H1 (cell line): Measurements from ENCODE around the gene PITPNM1. TPM values are rescaled to one million over a fixed set of nuclear protein-coding genes. Genes with fewer than 3 reads are reported as not detected.

Experiments used
- BACH1 ChIP-seq: IDR thresholded peaks from 2 replicates; pipeline ENCODE4 v1.6.1; 2012; ENCODE audit warnings: low read length, improper control_type of control experiment
- BCL11A ChIP-seq, 2 experiments: IDR thresholded peaks; one replicate each; pipeline ENCODE4 v1.6.1; 2011; ENCODE audit warnings: low read depth in 2 of 2, low read length in 2 of 2, mild to moderate bottlenecking in 2 of 2
- CBX5 ChIP-seq: fragments of 300-800, 300-1000 bp; sonication (generic); IDR thresholded peaks from 2 replicates; pipeline ENCODE4 v1.7.1; 2016; ENCODE audit warnings: antibody characterized with exemption, low read length, low read depth
- CBX8 ChIP-seq: fragments of 300-800, 300-1000 bp; sonication (generic); IDR thresholded peaks from 2 replicates; pipeline ENCODE4 v1.7.1; 2016; ENCODE audit warnings: low read depth, low read length, borderline replicate concordance
- EP300 ChIP-seq, 2 experiments: IDR thresholded peaks; 1 replicate in 1 of 2; 2 replicates in 1 of 2; pipeline ENCODE4 v1.6.1; 2011 to 2012; ENCODE audit warnings: low read depth in 2 of 2, low read length in 2 of 2, mild to moderate bottlenecking in 2 of 2, borderline replicate concordance in 1 of 2, inconsistent platforms in 1 of 2, moderate library complexity in 1 of 2
- FOSL1 ChIP-seq: IDR thresholded peaks from 2 replicates; pipeline ENCODE4 v1.6.1; 2011; ENCODE audit warnings: mild to moderate bottlenecking, low read depth, low read length, moderate library complexity; ENCODE audit not compliant: insufficient read depth
- GABPA ChIP-seq: IDR thresholded peaks from 2 replicates; pipeline ENCODE4 v1.6.1; 2011; ENCODE audit warnings: mild to moderate bottlenecking, low read length, moderate library complexity, borderline replicate concordance; ENCODE audit not compliant: insufficient read depth
- JUND ChIP-seq: IDR thresholded peaks from 2 replicates; pipeline ENCODE4 v1.6.1; 2011; ENCODE audit warnings: mild to moderate bottlenecking, improper control_type of control experiment, low read length
- KDM4A ChIP-seq: IDR thresholded peaks from one replicate; pipeline ENCODE4 v1.7.1; 2012; ENCODE audit warnings: low read depth, mild to moderate bottlenecking, moderate library complexity, low read length, inconsistent platforms; ENCODE audit not compliant: severe bottlenecking
- NANOG ChIP-seq: IDR thresholded peaks from 2 replicates; pipeline ENCODE4 v1.6.1; 2011; ENCODE audit warnings: low read length, low read depth, mild to moderate bottlenecking, inconsistent platforms; ENCODE audit not compliant: insufficient read depth, poor library complexity, severe bottlenecking
- PHF8 ChIP-seq: fragments of 200-600 bp; sonication (generic); conservative IDR thresholded peaks from 2 replicates; pipeline ENCODE4 v1.7.1; 2012; ENCODE audit warnings: low read depth, mild to moderate bottlenecking, inconsistent platforms, low read length, moderate library complexity
- POU5F1 ChIP-seq: IDR thresholded peaks from 2 replicates; pipeline ENCODE4 v1.6.1; 2011; ENCODE audit warnings: low read depth, mild to moderate bottlenecking, low read length, moderate library complexity
- RFX5 ChIP-seq: IDR thresholded peaks from 2 replicates; pipeline ENCODE4 v1.6.1; 2011; ENCODE audit warnings: low read depth, low read length, improper control_type of control experiment, borderline replicate concordance
- RNF2 ChIP-seq: fragments of 200-900, 300-1000 bp; sonication (generic); IDR thresholded peaks from 2 replicates; pipeline ENCODE4 v1.7.1; 2016; ENCODE audit warnings: borderline replicate concordance, low read depth, mild to moderate bottlenecking, antibody characterized with exemption, low read length; ENCODE audit not compliant: poor library complexity, severe bottlenecking; ENCODE audit errors: missing control alignments
- SIX5 ChIP-seq: IDR thresholded peaks from 2 replicates; pipeline ENCODE4 v1.6.1; 2011; ENCODE audit warnings: mild to moderate bottlenecking, low read depth, low read length
- SP1 ChIP-seq: IDR thresholded peaks from 2 replicates; pipeline ENCODE4 v1.6.1; 2011; ENCODE audit warnings: low read depth, low read length
- SUZ12 ChIP-seq: fragments of 200-600 bp; sonication (generic); IDR thresholded peaks from 2 replicates; pipeline ENCODE4 v1.6.1; 2012; ENCODE audit warnings: mild to moderate bottlenecking, inconsistent platforms, low read length, moderate library complexity, mixed read lengths
- TAF7 ChIP-seq: optimal IDR thresholded peaks from 2 replicates; pipeline ENCODE3; 2011; ENCODE audit warnings: low read depth, mild to moderate bottlenecking, inconsistent platforms, low read length, moderate library complexity, borderline replicate concordance
- TBP ChIP-seq: IDR thresholded peaks from 2 replicates; pipeline ENCODE4 v1.6.1; 2011; ENCODE audit warnings: low read depth, low read length, improper control_type of control experiment
- YY1 ChIP-seq: IDR thresholded peaks from 2 replicates; pipeline ENCODE4 v1.6.1; 2011; ENCODE audit warnings: low read depth, mild to moderate bottlenecking, low read length
- ZNF274 ChIP-seq: IDR thresholded peaks from 2 replicates; pipeline ENCODE4 v1.7.0; 2012; ENCODE audit warnings: low read length, borderline replicate concordance; ENCODE audit errors: extremely low read depth
- polyA plus RNA-seq, 7 experiments: library from polyadenylated mRNA; depleted of rRNA in 3 of 7; stranded (reverse) in 5 of 7; unstranded in 2 of 7; fragments of >200 nt in 5 of 7; fragments of 200-250 nt in 2 of 7; gene quantifications; 1 replicate in 5 of 7; 2 replicates in 1 of 7; 4 replicates in 1 of 7; pipeline versions ENCODE4 v1.2.1 to v1.2.3, GENCODE V29; 2011 to 2013; ENCODE audit warnings: missing spikeins in 2 of 7, mixed read lengths in 2 of 7
- total RNA-seq: library from RNA; stranded (reverse); fragmentation: NEBNext Ultra II Directional; extraction: Animal tissue kit (Norgen Biotek cat#: 25700); gene quantifications from 2 replicates; pipeline ENCODE4 v1.2.1, GENCODE V29; 2021
- TF ChIP-seq, protein P1 (sequence below): IDR thresholded peaks from 2 replicates; pipeline ENCODE4 v1.6.1; 2011; ENCODE audit warnings: low read depth, mild to moderate bottlenecking, low read length; ENCODE audit not compliant: insufficient read depth
- TF ChIP-seq, protein P2 (sequence below): IDR thresholded peaks from 2 replicates; pipeline ENCODE4 v1.6.1; 2012; ENCODE audit warnings: inconsistent platforms

Gene PITPNM1
- total and polyA plus RNA-seq, 2 of the 8 experiments (the other 6 are each of a cell fraction or from before 2014, with no cell fraction given), result 27.2 to 52.7 TPM

DNA sequence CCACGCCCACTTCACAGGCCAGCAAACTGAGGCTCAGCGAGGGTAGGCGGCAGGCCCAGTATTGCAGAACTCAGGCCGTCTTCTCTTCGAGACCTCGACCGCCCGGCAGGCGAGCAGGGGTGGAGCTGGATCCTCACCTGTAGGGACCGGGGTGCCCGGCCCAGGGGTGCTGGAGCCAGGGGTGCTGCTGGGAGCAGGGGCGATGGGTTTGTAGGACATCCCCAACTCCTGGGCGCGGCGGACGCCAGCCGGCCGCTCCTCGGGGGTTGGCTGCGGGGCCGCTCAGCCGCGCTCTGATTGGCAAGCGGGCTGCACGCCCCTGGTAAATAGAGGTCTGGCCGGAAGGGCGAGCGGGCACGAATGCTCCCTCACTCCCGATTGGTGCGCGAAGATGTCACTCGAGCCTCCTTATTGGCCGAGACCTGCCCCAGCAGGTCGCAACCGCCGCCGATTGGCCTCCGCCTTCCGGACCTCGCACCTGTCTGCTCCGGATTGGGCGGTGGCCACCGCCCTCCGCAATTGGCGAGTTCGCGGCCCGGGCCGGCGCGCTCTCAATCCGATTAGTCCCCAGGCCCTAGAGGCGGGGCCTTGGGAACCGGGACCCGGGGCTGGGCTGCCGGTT, 2.8 kb upstream of the PITPNM1 start, which contains the start of gene CDK2AP2 (continued):
- TF ChIP-seq EP300 (IDR thresholded peaks at IDR 0.05; ENCODE audit: borderline replicate concordance in 1 of 2, low read depth in 2 of 2, low read length in 2 of 2) (no peak), CBX8 (no peak), CBX5 (no peak), POU5F1 (no peak), FOSL1 (no peak), JUND (no peak), PHF8 (no peak; the same call in 1 of the 2 replicates), RNF2 (no peak), BACH1 (no peak), YY1 (no peak), SP1 (peak; percentile 99), TBP (peak; percentile 69), GABPA (no peak), BCL11A (IDR thresholded peaks at IDR 0.05; ENCODE audit: low read depth in 2 of 2, low read length in 2 of 2) (no peak), SIX5 (no peak), ZNF274 (no peak), SUZ12 (no peak), TAF7 (no peak), KDM4A (peak; percentile 43), NANOG (peak; percentile 15), RFX5 (no peak)
- TF ChIP-seq, protein P1, sequence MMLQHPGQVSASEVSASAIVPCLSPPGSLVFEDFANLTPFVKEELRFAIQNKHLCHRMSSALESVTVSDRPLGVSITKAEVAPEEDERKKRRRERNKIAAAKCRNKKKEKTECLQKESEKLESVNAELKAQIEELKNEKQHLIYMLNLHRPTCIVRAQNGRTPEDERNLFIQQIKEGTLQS, result 0 out of 2 replicates have a peak, but pooled peaks have one; percentile 6
- TF ChIP-seq, protein P2, sequence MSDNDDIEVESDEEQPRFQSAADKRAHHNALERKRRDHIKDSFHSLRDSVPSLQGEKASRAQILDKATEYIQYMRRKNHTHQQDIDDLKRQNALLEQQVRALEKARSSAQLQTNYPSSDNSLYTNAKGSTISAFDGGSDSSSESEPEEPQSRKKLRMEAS, result 0 out of 2 replicates have a peak, but pooled peaks have one; percentile 4
